ENCODE measurements around the gene PGAM1. TPM values are rescaled to one million over a fixed set of nuclear protein-coding genes. Genes with fewer than 3 reads are reported as not detected.

PGAM1 gene
- total RNA-seq, 1 donor from 2014 or later, result 207 TPM

GRCh38 chr10:97383159-97383558 is 42.8 kb upstream of the PGAM1 start:
- Mint-ChIP-seq H3K27ac (no peak overlapping the region), H3K4me3 (no peak overlapping the region), H3K4me1 (ENCODE audit: unreplicated experiment) (no peaks in the 10 kb centered on the region), H3K9me3 (no peaks in the 10 kb centered on the region), H3K27me3 (no peaks in the 10 kb centered on the region), H3K36me3 (peaks cover 4% of the 10 kb centered on the region)
- TF ChIP-seq CTCF (conservative IDR thresholded peaks at IDR 0.05), result no peak
- DNase-seq (ENCODE audit: extremely low spot score, unreplicated experiment), result no peak

- no peak for DNase-seq (ENCODE audit: extremely low spot score, unreplicated experiment)
- H3K27ac Mint-ChIP-seq, result no peak overlapping the region
- no peaks in the 10 kb centered on the region for H3K9me3 Mint-ChIP-seq
- no peaks in the 10 kb centered on the region for H3K27me3 Mint-ChIP-seq
- H3K4me1 Mint-ChIP-seq (ENCODE audit: unreplicated experiment), result no peaks in the 10 kb centered on the region
- H3K4me3 Mint-ChIP-seq, result no peak overlapping the region
- peaks cover 9% of the 10 kb centered on the region for H3K36me3 Mint-ChIP-seq
- no peak for TF ChIP-seq CTCF (conservative IDR thresholded peaks at IDR 0.05)
Measured at GRCh38 chr10:97384156-97384555, 41.8 kb upstream of the PGAM1 start.

- DNase-seq (ENCODE audit: extremely low spot score, unreplicated experiment), result no peak
- H3K27ac Mint-ChIP-seq, result no peak overlapping the region
- H3K9me3 Mint-ChIP-seq, result no peaks in the 10 kb centered on the region
- no peaks in the 10 kb centered on the region for H3K27me3 Mint-ChIP-seq
- no peaks in the 10 kb centered on the region for H3K4me1 Mint-ChIP-seq (ENCODE audit: unreplicated experiment)
- H3K36me3 Mint-ChIP-seq, result peaks cover 9% of the 10 kb centered on the region
- no peak for TF ChIP-seq CTCF (conservative IDR thresholded peaks at IDR 0.05)
- H3K4me3 Mint-ChIP-seq, result no peak overlapping the region
Measured at GRCh38 chr10:97384641-97385040, 41.4 kb upstream of the PGAM1 start.

GRCh38 chr10:97385565-97385964 is 40.4 kb upstream of the PGAM1 start:
- Mint-ChIP-seq H3K36me3 (peaks cover 9% of the 10 kb centered on the region), H3K27ac (no peak overlapping the region), H3K4me1 (ENCODE audit: unreplicated experiment) (no peaks in the 10 kb centered on the region), H3K27me3 (no peaks in the 10 kb centered on the region), H3K4me3 (no peak overlapping the region), H3K9me3 (no peaks in the 10 kb centered on the region)
- no peak for DNase-seq (ENCODE audit: extremely low spot score, unreplicated experiment)
- TF ChIP-seq CTCF (conservative IDR thresholded peaks at IDR 0.05), result no peak

GRCh38 chr10:97388152-97388551 is 37.8 kb upstream of the PGAM1 start:
- TF ChIP-seq CTCF (conservative IDR thresholded peaks at IDR 0.05), result no peak
- Mint-ChIP-seq H3K4me3 (no peak overlapping the region), H3K27ac (no peak overlapping the region), H3K4me1 (ENCODE audit: unreplicated experiment) (no peaks in the 10 kb centered on the region), H3K36me3 (peaks cover 8% of the 10 kb centered on the region), H3K9me3 (no peaks in the 10 kb centered on the region), H3K27me3 (no peaks in the 10 kb centered on the region)
- no peak for DNase-seq (ENCODE audit: extremely low spot score, unreplicated experiment)

- TF ChIP-seq CTCF (conservative IDR thresholded peaks at IDR 0.05), result no peak
- H3K4me1 Mint-ChIP-seq (ENCODE audit: unreplicated experiment), result no peaks in the 10 kb centered on the region
- peaks cover 11% of the 10 kb centered on the region for H3K36me3 Mint-ChIP-seq
- H3K27ac Mint-ChIP-seq, result no peak overlapping the region
- H3K9me3 Mint-ChIP-seq, result no peaks in the 10 kb centered on the region
- H3K4me3 Mint-ChIP-seq, result no peak overlapping the region
- DNase-seq (ENCODE audit: extremely low spot score, unreplicated experiment), result no peak
- H3K27me3 Mint-ChIP-seq, result no peaks in the 10 kb centered on the region
Measured at GRCh38 chr10:97390091-97390490, 35.9 kb upstream of the PGAM1 start.
